ENCODE data around the gene AK4. TPM values are rescaled to one million over a fixed set of nuclear protein-coding genes. Genes with fewer than 3 reads are reported as not detected.

The AK4 gene
- total and polyA plus RNA-seq, 2 of the 8 experiments (the other 6 are each of a cell fraction or from before 2014, with no cell fraction given) = 64.5 to 175 TPM

DNA sequence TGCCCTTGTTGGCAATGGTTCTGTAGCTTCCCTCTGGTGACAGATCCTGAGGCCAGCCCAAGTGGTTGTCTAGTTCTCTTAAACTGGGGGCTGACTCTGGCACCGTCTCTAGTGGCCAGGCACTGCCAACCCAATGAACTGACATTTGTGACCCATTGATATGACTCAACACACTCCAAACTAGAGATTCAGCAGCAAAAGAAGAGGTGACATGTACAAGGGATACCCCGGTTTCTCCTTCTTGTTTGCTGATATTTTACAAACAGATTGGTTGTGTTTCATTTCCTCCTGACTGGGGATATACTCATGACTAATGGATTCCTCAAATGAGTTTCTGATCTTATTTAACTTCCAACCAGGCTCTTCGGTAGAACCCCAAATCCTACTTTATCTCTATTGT lies 95.5 kb downstream of the AK4 start:
- Histone ChIP-seq H3K79me2 (ENCODE audit: control insufficient read depth in 1 of 2, insufficient read depth in 2 of 2, low read length in 2 of 2) (no peaks in the 10 kb centered on the region), H4K5ac (ENCODE audit: insufficient read length, low read depth, low read length) (no peak overlapping the region), H2AFZ (ENCODE audit: low read length) (no peak overlapping the region), H3K79me1 (ENCODE audit: low read depth, low read length) (no peaks in the 10 kb centered on the region), H3K18ac (ENCODE audit: extremely low read depth, low read length) (no peak overlapping the region), H2AK5ac (ENCODE audit: low read depth, low read length) (no peak overlapping the region), H3K4me3 (ENCODE audit: extremely low read depth in 1 of 4, insufficient read depth in 2 of 4, low read depth in 3 of 4, low read length in 4 of 4) (no peak overlapping the region), H2BK5ac (ENCODE audit: low read depth, low read length) (no peak overlapping the region), H3K36me3 (ENCODE audit: control insufficient read depth in 2 of 4, insufficient read depth in 4 of 4, low read length in 3 of 4) (no peaks in the 10 kb centered on the region), H4K20me1 (replicated peaks in 1 of 2; ENCODE audit: control insufficient read depth in 1 of 2, insufficient read depth in 2 of 2, low read length in 2 of 2) (no peaks in the 10 kb centered on the region), H4K8ac (ENCODE audit: extremely low read depth, insufficient read depth, low read length) (no peak overlapping the region), H3K27ac (ENCODE audit: low read depth, low read length) (no peak overlapping the region), H3K4ac (replicated peaks; ENCODE audit: insufficient read length, low read depth, low read length) (no peak overlapping the region), H3K4me2 (ENCODE audit: insufficient read depth in 1 of 2, low read depth in 2 of 2, low read length in 2 of 2) (no peak overlapping the region), H3K23me2 (ENCODE audit: low read depth, low read length) (no peaks in the 10 kb centered on the region), H3K9ac (replicated peaks in 1 of 4; ENCODE audit: extremely low read depth in 1 of 4, low read depth in 3 of 4, low read length in 3 of 4) (no peak overlapping the region), H2BK20ac (ENCODE audit: low read length) (no peak overlapping the region), H3K14ac (ENCODE audit: insufficient read length) (no peak overlapping the region), H2BK15ac (ENCODE audit: low read length) (no peak overlapping the region), H3K9me3 (ENCODE audit: insufficient read depth in 2 of 2, low read depth in 1 of 2, low read length in 1 of 2) (no peaks in the 10 kb centered on the region), H3K4me1 (replicated peaks in 1 of 4; ENCODE audit: control insufficient read depth in 3 of 4, insufficient read depth in 4 of 4, low read length in 3 of 4) (no peaks in the 10 kb centered on the region), H4K91ac (replicated peaks; ENCODE audit: insufficient read length, low read length) (no peak overlapping the region), H3K56ac (replicated peaks; ENCODE audit: insufficient read length, low read depth, low read length) (no peak overlapping the region), H3K23ac (ENCODE audit: insufficient read length) (no peak overlapping the region), H2BK12ac (ENCODE audit: low read depth, low read length) (no peak overlapping the region), H2BK120ac (replicated peaks; ENCODE audit: low read depth, low read length) (no peak overlapping the region), H3K27me3 (replicated peaks in 1 of 4; ENCODE audit: control insufficient read depth in 3 of 4, extremely low read depth in 1 of 4, insufficient read depth in 3 of 4, low read length in 3 of 4) (no peaks in the 10 kb centered on the region)
- WGBS, 2 experiments (ENCODE audit: extremely low coverage in 1 of 2, insufficient coverage in 1 of 2, insufficient read length in 1 of 2, insufficient replicate concordance in 2 of 2, low coverage in 1 of 2, low lambda C conversion rate in 2 of 2, missing lambda C conversion rate in 1 of 2) = 91% methylated on average over 3 of the region's 3 CpGs; no CpG with 5 or more reads in 1 of the 2 experiments
- FAIRE-seq (no peak), DNase-seq (ENCODE audit: low read depth in 1 of 2, low spot score in 2 of 2) (no peak)
- TF ChIP-seq SP2 (IDR thresholded peaks at IDR 0.05; ENCODE audit: low read length) (no peak), FOSL1 (IDR thresholded peaks at IDR 0.05; ENCODE audit: insufficient read depth, low read depth, low read length) (no peak), CHD2 (IDR thresholded peaks at IDR 0.05; ENCODE audit: low read length) (no peak), JUND (IDR thresholded peaks at IDR 0.05; ENCODE audit: low read length) (no peak), KDM4A (IDR thresholded peaks at IDR 0.05; ENCODE audit: low read depth, low read length, severe bottlenecking) (no peak), NRF1 (IDR thresholded peaks at IDR 0.05; ENCODE audit: low read depth, low read length) (no peak)
- TF ChIP-seq, protein P1, sequence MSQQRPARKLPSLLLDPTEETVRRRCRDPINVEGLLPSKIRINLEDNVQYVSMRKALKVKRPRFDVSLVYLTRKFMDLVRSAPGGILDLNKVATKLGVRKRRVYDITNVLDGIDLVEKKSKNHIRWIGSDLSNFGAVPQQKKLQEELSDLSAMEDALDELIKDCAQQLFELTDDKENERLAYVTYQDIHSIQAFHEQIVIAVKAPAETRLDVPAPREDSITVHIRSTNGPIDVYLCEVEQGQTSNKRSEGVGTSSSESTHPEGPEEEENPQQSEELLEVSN (IDR thresholded peaks at IDR 0.05) = no peak
- CTCF ChIA-PET (ENCODE audit: partially characterized antibody) = interaction anchor here (2.3 kb wide), 1 partner anchor 11 kb away, joined by 13 read pairs; no protein-coding TSS in a partner anchor
- POLR2A ChIA-PET (ENCODE audit: partially characterized antibody) = no interaction called here

All from H1 (cell line).